SK-N-SH (cell line): Measurements from ENCODE around the gene FOXE3.

ENCODE experiments used
- GABPA ChIP-seq: IDR thresholded peaks from 2 replicates; pipeline ENCODE4 v1.4.0; 2012; ENCODE audit warnings: low read depth, mild to moderate bottlenecking
- MXI1 ChIP-seq: IDR thresholded peaks from 2 replicates; pipeline ENCODE4 v1.6.1; 2012; ENCODE audit warnings: mild to moderate bottlenecking, low read depth, low read length, improper control_type of control experiment
- NRF1 ChIP-seq: IDR thresholded peaks from 2 replicates; pipeline ENCODE4 v1.6.1; 2012; ENCODE audit warnings: low read depth, mild to moderate bottlenecking, low read length
- RCOR1 ChIP-seq: fragments of 150-350 bp; IDR thresholded peaks from 2 replicates; pipeline ENCODE4 v1.6.1; 2017; ENCODE audit warnings: antibody characterized with exemption, low read length
- YY1 ChIP-seq: IDR thresholded peaks from 2 replicates; pipeline ENCODE4 v1.4.0; 2012; ENCODE audit warnings: low read depth, mild to moderate bottlenecking
- TF ChIP-seq, protein P1 (sequence below): fragments of 200-600 bp; sonication (generic); IDR thresholded peaks from 2 replicates; pipeline ENCODE4 v1.6.1; 2017; ENCODE audit warnings: antibody characterized with exemption, mild to moderate bottlenecking, moderate library complexity
- TF ChIP-seq, protein P2 (sequence below): IDR thresholded peaks from 2 replicates; pipeline ENCODE4; 2012
- TF ChIP-seq, protein P3 (sequence below): IDR thresholded peaks from 2 replicates; pipeline ENCODE4 v1.6.1; 2012; ENCODE audit warnings: mild to moderate bottlenecking, low read depth, low read length, moderate library complexity

DNA sequence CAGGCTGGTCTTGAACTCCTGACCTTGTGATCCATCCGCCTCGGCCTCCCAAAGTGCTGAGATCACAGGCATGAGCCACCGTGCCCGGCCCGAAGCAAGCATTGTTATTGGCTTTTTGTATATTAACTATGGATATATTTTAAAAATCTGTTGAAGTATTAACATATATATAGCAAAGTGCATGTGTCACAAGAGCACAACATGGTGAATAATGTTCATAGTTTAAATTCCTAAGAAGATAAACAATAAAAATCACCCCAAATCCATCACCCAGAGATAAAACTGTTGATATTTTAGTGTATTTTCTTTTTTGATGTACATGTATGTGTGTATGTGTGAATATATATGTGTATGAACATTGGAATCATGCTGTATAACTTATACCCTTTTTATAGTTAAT lies 9.1 kb upstream of the FOXE3 start:
- TF ChIP-seq, protein P1, sequence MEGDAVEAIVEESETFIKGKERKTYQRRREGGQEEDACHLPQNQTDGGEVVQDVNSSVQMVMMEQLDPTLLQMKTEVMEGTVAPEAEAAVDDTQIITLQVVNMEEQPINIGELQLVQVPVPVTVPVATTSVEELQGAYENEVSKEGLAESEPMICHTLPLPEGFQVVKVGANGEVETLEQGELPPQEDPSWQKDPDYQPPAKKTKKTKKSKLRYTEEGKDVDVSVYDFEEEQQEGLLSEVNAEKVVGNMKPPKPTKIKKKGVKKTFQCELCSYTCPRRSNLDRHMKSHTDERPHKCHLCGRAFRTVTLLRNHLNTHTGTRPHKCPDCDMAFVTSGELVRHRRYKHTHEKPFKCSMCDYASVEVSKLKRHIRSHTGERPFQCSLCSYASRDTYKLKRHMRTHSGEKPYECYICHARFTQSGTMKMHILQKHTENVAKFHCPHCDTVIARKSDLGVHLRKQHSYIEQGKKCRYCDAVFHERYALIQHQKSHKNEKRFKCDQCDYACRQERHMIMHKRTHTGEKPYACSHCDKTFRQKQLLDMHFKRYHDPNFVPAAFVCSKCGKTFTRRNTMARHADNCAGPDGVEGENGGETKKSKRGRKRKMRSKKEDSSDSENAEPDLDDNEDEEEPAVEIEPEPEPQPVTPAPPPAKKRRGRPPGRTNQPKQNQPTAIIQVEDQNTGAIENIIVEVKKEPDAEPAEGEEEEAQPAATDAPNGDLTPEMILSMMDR = no peak
- TF ChIP-seq MXI1 = no peak
- TF ChIP-seq, protein P2, sequence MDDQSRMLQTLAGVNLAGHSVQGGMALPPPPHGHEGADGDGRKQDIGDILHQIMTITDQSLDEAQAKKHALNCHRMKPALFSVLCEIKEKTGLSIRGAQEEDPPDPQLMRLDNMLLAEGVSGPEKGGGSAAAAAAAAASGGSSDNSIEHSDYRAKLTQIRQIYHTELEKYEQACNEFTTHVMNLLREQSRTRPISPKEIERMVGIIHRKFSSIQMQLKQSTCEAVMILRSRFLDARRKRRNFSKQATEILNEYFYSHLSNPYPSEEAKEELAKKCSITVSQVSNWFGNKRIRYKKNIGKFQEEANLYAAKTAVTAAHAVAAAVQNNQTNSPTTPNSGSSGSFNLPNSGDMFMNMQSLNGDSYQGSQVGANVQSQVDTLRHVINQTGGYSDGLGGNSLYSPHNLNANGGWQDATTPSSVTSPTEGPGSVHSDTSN = no peak
- no peak for TF ChIP-seq YY1
- no peak for TF ChIP-seq RCOR1
- TF ChIP-seq NRF1 = no peak
- TF ChIP-seq, protein P3, sequence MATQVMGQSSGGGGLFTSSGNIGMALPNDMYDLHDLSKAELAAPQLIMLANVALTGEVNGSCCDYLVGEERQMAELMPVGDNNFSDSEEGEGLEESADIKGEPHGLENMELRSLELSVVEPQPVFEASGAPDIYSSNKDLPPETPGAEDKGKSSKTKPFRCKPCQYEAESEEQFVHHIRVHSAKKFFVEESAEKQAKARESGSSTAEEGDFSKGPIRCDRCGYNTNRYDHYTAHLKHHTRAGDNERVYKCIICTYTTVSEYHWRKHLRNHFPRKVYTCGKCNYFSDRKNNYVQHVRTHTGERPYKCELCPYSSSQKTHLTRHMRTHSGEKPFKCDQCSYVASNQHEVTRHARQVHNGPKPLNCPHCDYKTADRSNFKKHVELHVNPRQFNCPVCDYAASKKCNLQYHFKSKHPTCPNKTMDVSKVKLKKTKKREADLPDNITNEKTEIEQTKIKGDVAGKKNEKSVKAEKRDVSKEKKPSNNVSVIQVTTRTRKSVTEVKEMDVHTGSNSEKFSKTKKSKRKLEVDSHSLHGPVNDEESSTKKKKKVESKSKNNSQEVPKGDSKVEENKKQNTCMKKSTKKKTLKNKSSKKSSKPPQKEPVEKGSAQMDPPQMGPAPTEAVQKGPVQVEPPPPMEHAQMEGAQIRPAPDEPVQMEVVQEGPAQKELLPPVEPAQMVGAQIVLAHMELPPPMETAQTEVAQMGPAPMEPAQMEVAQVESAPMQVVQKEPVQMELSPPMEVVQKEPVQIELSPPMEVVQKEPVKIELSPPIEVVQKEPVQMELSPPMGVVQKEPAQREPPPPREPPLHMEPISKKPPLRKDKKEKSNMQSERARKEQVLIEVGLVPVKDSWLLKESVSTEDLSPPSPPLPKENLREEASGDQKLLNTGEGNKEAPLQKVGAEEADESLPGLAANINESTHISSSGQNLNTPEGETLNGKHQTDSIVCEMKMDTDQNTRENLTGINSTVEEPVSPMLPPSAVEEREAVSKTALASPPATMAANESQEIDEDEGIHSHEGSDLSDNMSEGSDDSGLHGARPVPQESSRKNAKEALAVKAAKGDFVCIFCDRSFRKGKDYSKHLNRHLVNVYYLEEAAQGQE = no peak
- no peak for TF ChIP-seq GABPA
